ENCODE measurements around the gene BCAS1. TPM values are rescaled to one million over a fixed set of nuclear protein-coding genes. Genes with fewer than 3 reads are reported as not detected.

BCAS1 gene
- total RNA-seq, 1 experiment from 2014 or later: 0.17 TPM

DNA sequence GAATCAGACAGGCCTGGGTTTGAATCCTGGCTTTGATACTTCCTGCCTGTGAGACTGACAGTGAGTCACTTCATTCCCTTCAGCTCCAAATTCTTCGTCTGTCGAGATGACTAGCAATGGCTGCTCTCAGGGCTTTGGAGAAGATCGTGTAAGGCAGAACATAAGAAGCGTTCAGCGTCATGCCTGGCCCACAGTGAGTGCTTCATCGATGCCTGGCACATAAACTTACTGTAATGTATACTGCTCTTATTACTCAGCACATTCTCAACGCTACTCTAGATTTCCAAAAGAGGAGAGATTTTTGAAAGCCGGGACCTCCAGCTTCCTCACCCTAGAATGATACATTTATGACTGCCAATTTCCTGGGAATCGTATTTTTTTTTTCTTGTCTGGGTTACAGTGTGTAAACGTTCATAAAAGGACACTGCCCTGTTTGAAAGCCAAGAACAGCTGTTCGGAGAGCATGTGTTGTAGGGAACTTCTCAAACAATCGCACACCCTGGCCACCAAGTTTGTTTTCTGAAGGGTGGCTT is 16.2 kb upstream of the BCAS1 start:
- ATAC-seq: no peak
- CTCF ChIA-PET: no interaction called here
- Histone ChIP-seq H3K27me3 (ENCODE audit: insufficient read depth, low read length) (no peaks in the 10 kb centered on the region), H3K9me2 (ENCODE audit: insufficient read depth) (no peaks in the 10 kb centered on the region), H4K20me1 (ENCODE audit: insufficient read depth) (no peaks in the 10 kb centered on the region), H3K9me3 (ENCODE audit: control insufficient read depth in 1 of 2, insufficient read depth in 1 of 2, low read depth in 1 of 2, low read length in 2 of 2) (no peaks in the 10 kb centered on the region), H3K4me1 (ENCODE audit: control insufficient read depth in 1 of 2, insufficient read depth in 2 of 2, low read length in 2 of 2) (no peaks in the 10 kb centered on the region), H3K36me3 (ENCODE audit: control insufficient read depth in 1 of 2, insufficient read depth in 2 of 2, low read length in 2 of 2) (no peaks in the 10 kb centered on the region), H3K9ac (ENCODE audit: low read length) (no peak overlapping the region), H3K79me2 (ENCODE audit: insufficient read depth, low read length) (no peaks in the 10 kb centered on the region), H2AFZ (ENCODE audit: low read depth, low read length, poor library complexity, severe bottlenecking) (no peak overlapping the region), H3K27ac (ENCODE audit: low read depth, low read length) (no peak overlapping the region), H3K4me3 (replicated peaks in 1 of 2; ENCODE audit: low read depth in 1 of 2, low read length in 2 of 2) (no peak overlapping the region), H3K4me2 (ENCODE audit: low read length) (no peak overlapping the region)
- BruUV-seq (replicated peaks): no TSS peak
- DNase-seq (ENCODE audit: low read depth, low spot score): no peak
- intact Hi-C loops (cut with micrococcal nuclease): no loop called here
- RAD21 ChIA-PET (ENCODE audit: low non-redundant PET in 1 of 2, low total read pairs in 2 of 2, uncharacterized antibody in 2 of 2, unreplicated experiment in 2 of 2): no interaction called here
- POLR2A ChIA-PET: no interaction called here
- no peak for TF ChIP-seq RAD21 (IDR thresholded peaks at IDR 0.05; ENCODE audit: low read depth)
- TF ChIP-seq, protein P1, sequence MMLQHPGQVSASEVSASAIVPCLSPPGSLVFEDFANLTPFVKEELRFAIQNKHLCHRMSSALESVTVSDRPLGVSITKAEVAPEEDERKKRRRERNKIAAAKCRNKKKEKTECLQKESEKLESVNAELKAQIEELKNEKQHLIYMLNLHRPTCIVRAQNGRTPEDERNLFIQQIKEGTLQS (IDR thresholded peaks at IDR 0.05): no peak
- TF ChIP-seq, protein P2, sequence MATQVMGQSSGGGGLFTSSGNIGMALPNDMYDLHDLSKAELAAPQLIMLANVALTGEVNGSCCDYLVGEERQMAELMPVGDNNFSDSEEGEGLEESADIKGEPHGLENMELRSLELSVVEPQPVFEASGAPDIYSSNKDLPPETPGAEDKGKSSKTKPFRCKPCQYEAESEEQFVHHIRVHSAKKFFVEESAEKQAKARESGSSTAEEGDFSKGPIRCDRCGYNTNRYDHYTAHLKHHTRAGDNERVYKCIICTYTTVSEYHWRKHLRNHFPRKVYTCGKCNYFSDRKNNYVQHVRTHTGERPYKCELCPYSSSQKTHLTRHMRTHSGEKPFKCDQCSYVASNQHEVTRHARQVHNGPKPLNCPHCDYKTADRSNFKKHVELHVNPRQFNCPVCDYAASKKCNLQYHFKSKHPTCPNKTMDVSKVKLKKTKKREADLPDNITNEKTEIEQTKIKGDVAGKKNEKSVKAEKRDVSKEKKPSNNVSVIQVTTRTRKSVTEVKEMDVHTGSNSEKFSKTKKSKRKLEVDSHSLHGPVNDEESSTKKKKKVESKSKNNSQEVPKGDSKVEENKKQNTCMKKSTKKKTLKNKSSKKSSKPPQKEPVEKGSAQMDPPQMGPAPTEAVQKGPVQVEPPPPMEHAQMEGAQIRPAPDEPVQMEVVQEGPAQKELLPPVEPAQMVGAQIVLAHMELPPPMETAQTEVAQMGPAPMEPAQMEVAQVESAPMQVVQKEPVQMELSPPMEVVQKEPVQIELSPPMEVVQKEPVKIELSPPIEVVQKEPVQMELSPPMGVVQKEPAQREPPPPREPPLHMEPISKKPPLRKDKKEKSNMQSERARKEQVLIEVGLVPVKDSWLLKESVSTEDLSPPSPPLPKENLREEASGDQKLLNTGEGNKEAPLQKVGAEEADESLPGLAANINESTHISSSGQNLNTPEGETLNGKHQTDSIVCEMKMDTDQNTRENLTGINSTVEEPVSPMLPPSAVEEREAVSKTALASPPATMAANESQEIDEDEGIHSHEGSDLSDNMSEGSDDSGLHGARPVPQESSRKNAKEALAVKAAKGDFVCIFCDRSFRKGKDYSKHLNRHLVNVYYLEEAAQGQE (IDR thresholded peaks at IDR 0.05; ENCODE audit: low read depth): no peak
- no peak for TF ChIP-seq YY1 (IDR thresholded peaks at IDR 0.05; ENCODE audit: extremely low read depth, insufficient replicate concordance, low read depth, low read length)
- TF ChIP-seq ZNF274 (IDR thresholded peaks at IDR 0.05; ENCODE audit: low read depth, low read length): no peak
- no peak for TF ChIP-seq EGR1 (IDR thresholded peaks at IDR 0.05; ENCODE audit: low read depth)
- TF ChIP-seq POLR2A (IDR thresholded peaks at IDR 0.05; ENCODE audit: borderline replicate concordance, extremely low read depth, insufficient read depth, insufficient read length): no peak
- TF ChIP-seq, protein P3, sequence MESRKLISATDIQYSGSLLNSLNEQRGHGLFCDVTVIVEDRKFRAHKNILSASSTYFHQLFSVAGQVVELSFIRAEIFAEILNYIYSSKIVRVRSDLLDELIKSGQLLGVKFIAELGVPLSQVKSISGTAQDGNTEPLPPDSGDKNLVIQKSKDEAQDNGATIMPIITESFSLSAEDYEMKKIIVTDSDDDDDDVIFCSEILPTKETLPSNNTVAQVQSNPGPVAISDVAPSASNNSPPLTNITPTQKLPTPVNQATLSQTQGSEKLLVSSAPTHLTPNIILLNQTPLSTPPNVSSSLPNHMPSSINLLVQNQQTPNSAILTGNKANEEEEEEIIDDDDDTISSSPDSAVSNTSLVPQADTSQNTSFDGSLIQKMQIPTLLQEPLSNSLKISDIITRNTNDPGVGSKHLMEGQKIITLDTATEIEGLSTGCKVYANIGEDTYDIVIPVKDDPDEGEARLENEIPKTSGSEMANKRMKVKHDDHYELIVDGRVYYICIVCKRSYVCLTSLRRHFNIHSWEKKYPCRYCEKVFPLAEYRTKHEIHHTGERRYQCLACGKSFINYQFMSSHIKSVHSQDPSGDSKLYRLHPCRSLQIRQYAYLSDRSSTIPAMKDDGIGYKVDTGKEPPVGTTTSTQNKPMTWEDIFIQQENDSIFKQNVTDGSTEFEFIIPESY (IDR thresholded peaks at IDR 0.05; ENCODE audit: extremely low read depth, insufficient replicate concordance, low read length): no peak
- TF ChIP-seq, protein P4, sequence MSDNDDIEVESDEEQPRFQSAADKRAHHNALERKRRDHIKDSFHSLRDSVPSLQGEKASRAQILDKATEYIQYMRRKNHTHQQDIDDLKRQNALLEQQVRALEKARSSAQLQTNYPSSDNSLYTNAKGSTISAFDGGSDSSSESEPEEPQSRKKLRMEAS (IDR thresholded peaks at IDR 0.05): no peak
- no peak for TF ChIP-seq CEBPB (IDR thresholded peaks at IDR 0.05; ENCODE audit: low read depth)
- no peak for TF ChIP-seq SRF (IDR thresholded peaks at IDR 0.05; ENCODE audit: low read depth)
- TF ChIP-seq EZH2 (IDR thresholded peaks at IDR 0.05): no peak
- TF ChIP-seq EZH2phosphoT487 (IDR thresholded peaks at IDR 0.05; ENCODE audit: borderline replicate concordance): no peak
